ENCODE data around the gene TIMM13.

- TF ChIP-seq, protein P1, sequence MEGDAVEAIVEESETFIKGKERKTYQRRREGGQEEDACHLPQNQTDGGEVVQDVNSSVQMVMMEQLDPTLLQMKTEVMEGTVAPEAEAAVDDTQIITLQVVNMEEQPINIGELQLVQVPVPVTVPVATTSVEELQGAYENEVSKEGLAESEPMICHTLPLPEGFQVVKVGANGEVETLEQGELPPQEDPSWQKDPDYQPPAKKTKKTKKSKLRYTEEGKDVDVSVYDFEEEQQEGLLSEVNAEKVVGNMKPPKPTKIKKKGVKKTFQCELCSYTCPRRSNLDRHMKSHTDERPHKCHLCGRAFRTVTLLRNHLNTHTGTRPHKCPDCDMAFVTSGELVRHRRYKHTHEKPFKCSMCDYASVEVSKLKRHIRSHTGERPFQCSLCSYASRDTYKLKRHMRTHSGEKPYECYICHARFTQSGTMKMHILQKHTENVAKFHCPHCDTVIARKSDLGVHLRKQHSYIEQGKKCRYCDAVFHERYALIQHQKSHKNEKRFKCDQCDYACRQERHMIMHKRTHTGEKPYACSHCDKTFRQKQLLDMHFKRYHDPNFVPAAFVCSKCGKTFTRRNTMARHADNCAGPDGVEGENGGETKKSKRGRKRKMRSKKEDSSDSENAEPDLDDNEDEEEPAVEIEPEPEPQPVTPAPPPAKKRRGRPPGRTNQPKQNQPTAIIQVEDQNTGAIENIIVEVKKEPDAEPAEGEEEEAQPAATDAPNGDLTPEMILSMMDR (IDR thresholded peaks at IDR 0.05), result no peak
- no peak for TF ChIP-seq POLR2A (IDR thresholded peaks at IDR 0.05)
Measured at GRCh38 chr19:2382530-2383222, 44.7 kb downstream of the TIMM13 start.
